ENCODE results near the gene HAGHL. TPM values are rescaled to one million over a fixed set of nuclear protein-coding genes. Genes with fewer than 3 reads are reported as not detected.

The HAGHL gene
- total RNA-seq, 6 experiments from 2014 or later, result 0.83 to 2.5 (median 1.3) TPM

DNA sequence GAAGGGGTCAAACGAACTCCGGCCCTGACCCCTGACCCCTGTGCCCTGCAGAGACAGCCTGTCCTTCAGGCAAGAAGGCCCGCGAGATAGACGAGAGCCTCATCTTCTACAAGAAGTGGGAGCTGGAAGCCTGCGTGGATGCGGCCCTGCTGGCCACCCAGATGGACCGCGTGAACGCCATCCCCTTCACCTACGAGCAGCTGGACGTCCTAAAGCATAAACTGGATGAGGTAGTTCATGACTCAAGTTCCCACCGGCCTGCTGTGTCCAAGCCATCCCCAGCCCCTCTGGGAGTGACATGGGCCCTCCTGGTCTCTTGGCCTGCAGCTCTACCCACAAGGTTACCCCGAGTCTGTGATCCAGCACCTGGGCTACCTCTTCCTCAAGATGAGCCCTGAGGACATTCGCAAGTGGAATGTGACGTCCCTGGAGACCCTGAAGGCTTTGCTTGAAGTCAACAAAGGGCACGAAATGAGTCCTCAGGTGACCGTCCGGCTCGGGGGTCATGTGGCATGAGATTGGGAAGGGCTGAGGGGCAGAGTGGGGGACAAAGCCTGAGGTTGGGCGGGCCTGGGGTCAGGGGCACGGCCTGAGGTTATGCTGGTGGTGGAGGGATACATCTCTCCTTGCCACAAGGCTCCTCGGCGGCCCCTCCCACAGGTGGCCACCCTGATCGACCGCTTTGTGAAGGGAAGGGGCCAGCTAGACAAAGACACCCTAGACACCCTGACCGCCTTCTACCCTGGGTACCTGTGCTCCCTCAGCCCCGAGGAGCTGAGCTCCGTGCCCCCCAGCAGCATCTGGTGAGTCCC is 39.3 kb downstream of the HAGHL start:
- Histone ChIP-seq H3K9me3 (no peaks in the 10 kb centered on the region), H3K27ac (no peak overlapping the region), H3K4me1 (no peaks in the 10 kb centered on the region), H3K4me3 (no peak overlapping the region), H3K36me3 (no peaks in the 10 kb centered on the region), H3K27me3 (no peaks in the 10 kb centered on the region)
- ATAC-seq, result peak in 1 of 4 donors; percentile 11
- WGBS (ENCODE audit: insufficient coverage, low coverage, low lambda C conversion rate, missing lambda C conversion rate), result 60% methylated on average over 3 of the region's 29 CpGs
- intact Hi-C loops (cut with DNase I), result no loop called here
- no peak for DNase-seq
- TF ChIP-seq, protein P1, sequence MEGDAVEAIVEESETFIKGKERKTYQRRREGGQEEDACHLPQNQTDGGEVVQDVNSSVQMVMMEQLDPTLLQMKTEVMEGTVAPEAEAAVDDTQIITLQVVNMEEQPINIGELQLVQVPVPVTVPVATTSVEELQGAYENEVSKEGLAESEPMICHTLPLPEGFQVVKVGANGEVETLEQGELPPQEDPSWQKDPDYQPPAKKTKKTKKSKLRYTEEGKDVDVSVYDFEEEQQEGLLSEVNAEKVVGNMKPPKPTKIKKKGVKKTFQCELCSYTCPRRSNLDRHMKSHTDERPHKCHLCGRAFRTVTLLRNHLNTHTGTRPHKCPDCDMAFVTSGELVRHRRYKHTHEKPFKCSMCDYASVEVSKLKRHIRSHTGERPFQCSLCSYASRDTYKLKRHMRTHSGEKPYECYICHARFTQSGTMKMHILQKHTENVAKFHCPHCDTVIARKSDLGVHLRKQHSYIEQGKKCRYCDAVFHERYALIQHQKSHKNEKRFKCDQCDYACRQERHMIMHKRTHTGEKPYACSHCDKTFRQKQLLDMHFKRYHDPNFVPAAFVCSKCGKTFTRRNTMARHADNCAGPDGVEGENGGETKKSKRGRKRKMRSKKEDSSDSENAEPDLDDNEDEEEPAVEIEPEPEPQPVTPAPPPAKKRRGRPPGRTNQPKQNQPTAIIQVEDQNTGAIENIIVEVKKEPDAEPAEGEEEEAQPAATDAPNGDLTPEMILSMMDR (IDR thresholded peaks at IDR 0.05), result no peak
- no peak for TF ChIP-seq POLR2A (IDR thresholded peaks at IDR 0.05)

DNA sequence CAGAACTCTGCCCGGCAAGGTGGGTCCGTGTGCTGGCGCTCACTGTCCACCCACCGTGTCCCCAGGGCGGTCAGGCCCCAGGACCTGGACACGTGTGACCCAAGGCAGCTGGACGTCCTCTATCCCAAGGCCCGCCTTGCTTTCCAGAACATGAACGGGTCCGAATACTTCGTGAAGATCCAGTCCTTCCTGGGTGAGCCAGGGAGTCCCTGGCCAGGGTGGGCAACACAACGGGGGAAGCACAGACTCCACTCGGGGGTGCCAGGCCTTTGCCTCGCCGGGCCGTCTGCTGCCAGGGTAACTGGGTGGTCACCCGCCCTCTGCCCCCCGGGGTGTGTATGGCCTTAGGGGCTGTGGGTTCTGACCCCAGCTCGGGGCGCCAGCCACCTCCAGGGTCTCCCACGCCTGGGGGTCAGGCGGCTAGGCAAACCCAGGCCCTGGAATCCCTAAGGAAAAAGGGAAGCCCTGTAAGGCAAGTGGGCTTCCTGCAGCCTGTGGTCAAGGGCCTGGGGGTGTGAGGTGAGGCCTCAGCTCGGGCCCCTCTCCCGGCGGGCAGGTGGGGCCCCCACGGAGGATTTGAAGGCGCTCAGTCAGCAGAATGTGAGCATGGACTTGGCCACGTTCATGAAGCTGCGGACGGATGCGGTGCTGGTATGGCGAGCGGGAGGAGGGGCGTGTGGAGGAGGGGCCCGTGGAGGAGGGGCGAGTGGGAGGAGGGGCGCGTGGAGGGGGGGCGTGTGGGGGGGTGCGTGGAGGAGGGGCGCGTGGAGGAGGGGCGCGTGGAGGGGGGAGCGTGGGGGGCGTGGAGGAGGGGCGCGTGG is 40.1 kb downstream of the HAGHL start:
- Histone ChIP-seq H3K27ac (no peak overlapping the region), H3K36me3 (no peaks in the 10 kb centered on the region), H3K4me3 (no peak overlapping the region), H3K4me1 (no peaks in the 10 kb centered on the region), H3K27me3 (no peaks in the 10 kb centered on the region), H3K9me3 (no peaks in the 10 kb centered on the region)
- no peak for TF ChIP-seq POLR2A (IDR thresholded peaks at IDR 0.05)
- TF ChIP-seq, protein P1 (IDR thresholded peaks at IDR 0.05), result no peak
- ATAC-seq (no peak), DNase-seq (no peak)
- whole genome bisulfite sequencing (ENCODE audit: insufficient coverage, low coverage, low lambda C conversion rate, missing lambda C conversion rate), result 66% methylated on average over 31 of the region's 48 CpGs
- intact Hi-C loops (cut with DNase I), result no loop called here

DNA sequence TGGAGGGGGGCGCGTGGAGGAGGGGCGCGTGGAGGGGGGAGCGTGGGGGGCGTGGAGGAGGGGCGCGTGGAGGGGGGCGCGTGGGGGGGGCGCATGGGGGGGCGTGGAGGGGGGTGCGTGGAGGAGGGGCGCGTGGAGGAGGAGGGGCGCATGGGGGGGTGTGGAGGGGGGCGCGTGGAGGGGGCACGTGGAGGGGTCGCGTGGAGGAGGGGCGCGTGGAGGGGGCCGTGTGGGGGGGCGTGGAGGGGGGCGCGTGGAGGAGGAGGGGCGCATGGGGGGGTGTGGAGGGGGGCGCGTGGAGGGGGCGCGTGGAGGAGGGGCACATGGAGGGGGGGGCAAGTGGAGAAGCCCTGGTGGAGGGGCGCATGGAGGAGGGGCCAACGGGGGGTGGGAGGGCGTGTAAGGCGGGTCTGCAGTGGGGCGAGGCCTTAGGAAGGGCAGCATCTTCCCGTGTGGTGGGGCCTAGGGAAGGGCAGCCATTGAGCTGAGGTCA is 40.9 kb downstream of the HAGHL start:
- H3K36me3 ChIP-seq, result no peaks in the 10 kb centered on the region
- WGBS (ENCODE audit: insufficient coverage, low coverage, low lambda C conversion rate, missing lambda C conversion rate), result 68% methylated on average over 29 of the region's 38 CpGs
- H3K4me3 ChIP-seq, result no peak overlapping the region
- no peak for TF ChIP-seq POLR2A (IDR thresholded peaks at IDR 0.05)
- DNase-seq, result no peak
- H3K27ac ChIP-seq, result no peak overlapping the region
- ATAC-seq, result no peak
- H3K9me3 ChIP-seq, result no peaks in the 10 kb centered on the region
- no peaks in the 10 kb centered on the region for H3K4me1 ChIP-seq
- H3K27me3 ChIP-seq, result no peaks in the 10 kb centered on the region
- intact Hi-C loops (cut with DNase I), result no loop called here

DNA sequence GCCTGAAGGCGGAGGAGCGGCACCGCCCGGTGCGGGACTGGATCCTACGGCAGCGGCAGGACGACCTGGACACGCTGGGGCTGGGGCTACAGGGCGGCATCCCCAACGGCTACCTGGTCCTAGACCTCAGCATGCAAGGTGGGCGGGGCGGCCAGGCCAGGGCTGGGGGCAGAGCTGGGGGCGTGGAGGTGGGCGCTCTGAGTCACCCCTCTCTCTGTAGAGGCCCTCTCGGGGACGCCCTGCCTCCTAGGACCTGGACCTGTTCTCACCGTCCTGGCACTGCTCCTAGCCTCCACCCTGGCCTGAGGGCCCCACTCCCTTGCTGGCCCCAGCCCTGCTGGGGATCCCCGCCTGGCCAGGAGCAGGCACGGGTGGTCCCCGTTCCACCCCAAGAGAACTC is 41.5 kb downstream of the HAGHL start:
- H3K27me3 ChIP-seq, result no peaks in the 10 kb centered on the region
- peak in 1 of 3 donors; percentile 50 for DNase-seq
- H3K9me3 ChIP-seq, result no peaks in the 10 kb centered on the region
- no peak overlapping the region for H3K4me3 ChIP-seq
- no peaks in the 10 kb centered on the region for H3K36me3 ChIP-seq
- H3K27ac ChIP-seq, result no peak overlapping the region
- WGBS (ENCODE audit: insufficient coverage, low coverage, low lambda C conversion rate, missing lambda C conversion rate), result no CpG with 5 or more reads among the region's 21 CpGs
- TF ChIP-seq POLR2A (IDR thresholded peaks at IDR 0.05), result no peak
- TF ChIP-seq, protein P1 (IDR thresholded peaks at IDR 0.05), result no peak
- no peaks in the 10 kb centered on the region for H3K4me1 ChIP-seq
- ATAC-seq, result no peak
- intact Hi-C loops (cut with DNase I), result no loop called here
